ENCODE results near the gene TTC4. TPM values are rescaled to one million over a fixed set of nuclear protein-coding genes. Genes with fewer than 3 reads are reported as not detected.

TTC4 gene
- total and polyA plus RNA-seq, 11 donors: 9.5 to 24.1 (median 15.2) TPM

GRCh38 chr1:54721719-54722118, 6.1 kb downstream of the TTC4 start:
- TF ChIP-seq CTCF (IDR thresholded peaks at IDR 0.05): no peak
- TF ChIP-seq POLR2A (IDR thresholded peaks at IDR 0.05): no peak
- DNase-seq (no peak), ATAC-seq (no peak)
- Histone ChIP-seq H3K9me3 (peaks cover 0 to 14% (median 0%) of the 10 kb centered on the region in 12 donors), H3K4me1 (peaks cover 0 to 8% (median 3%) of the 10 kb centered on the region in 12 donors), H3K27ac (no peak overlapping the region), H3K27me3 (no peaks in the 10 kb centered on the region), H3K36me3 (peaks cover 0 to 96% (median 91%) of the 10 kb centered on the region in 9 donors), H3K4me3 (no peak overlapping the region)
- intact Hi-C loops (cut with DNase I): no loop called here

GRCh38 chr1:54723985-54724384, 8.3 kb downstream of the TTC4 start:
- ATAC-seq: no peak
- Histone ChIP-seq H3K9me3 (peaks cover 0 to 14% (median 0%) of the 10 kb centered on the region in 12 donors), H3K4me1 (no peaks in the 10 kb centered on the region), H3K4me3 (no peak overlapping the region), H3K36me3 (peaks cover 0 to 100% (median 98%) of the 10 kb centered on the region in 9 donors), H3K27ac (no peak overlapping the region), H3K27me3 (no peaks in the 10 kb centered on the region)
- no peak for DNase-seq
- intact Hi-C loops (cut with DNase I): no loop called here
- TF ChIP-seq CTCF (IDR thresholded peaks at IDR 0.05): no peak
- TF ChIP-seq POLR2A (IDR thresholded peaks at IDR 0.05): no peak

- Histone ChIP-seq H3K9me3 (peaks cover 0 to 14% (median 0%) of the 10 kb centered on the region in 12 donors), H3K27ac (no peak overlapping the region), H3K4me1 (no peaks in the 10 kb centered on the region), H3K27me3 (no peaks in the 10 kb centered on the region), H3K36me3 (peaks cover 0 to 100% (median 98%) of the 10 kb centered on the region in 9 donors), H3K4me3 (no peak overlapping the region)
- no peak for ATAC-seq
- DNase-seq: no peak
- 84 to 100% (median 90%) methylated on average over 1 of the region's 1 CpG for WGBS, 4 donors
- intact Hi-C loops (cut with DNase I): no loop called here
- no peak for TF ChIP-seq CTCF (IDR thresholded peaks at IDR 0.05)
- no peak for TF ChIP-seq POLR2A (IDR thresholded peaks at IDR 0.05)
These were observed 9.1 kb downstream of the TTC4 start for GRCh38 chr1:54724771-54725170.

DNA sequence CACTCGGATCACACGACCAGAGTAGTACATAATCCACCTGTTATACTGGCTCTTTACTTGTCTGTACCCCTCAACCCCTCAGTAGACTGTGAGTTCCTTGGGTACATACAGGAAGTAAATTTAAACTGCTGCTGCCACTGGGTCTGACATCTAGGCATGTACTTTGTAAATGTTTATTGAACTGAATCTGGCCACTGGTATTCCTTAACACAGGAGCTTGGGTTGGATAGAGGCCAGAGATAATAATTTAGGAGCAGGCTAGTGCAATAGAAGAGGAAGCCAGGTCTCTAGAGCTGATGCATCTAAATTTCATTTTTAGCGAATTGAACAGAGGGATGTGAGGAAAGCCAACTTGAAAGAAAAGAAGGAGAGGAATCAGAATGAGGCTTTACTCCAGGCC, 12.4 kb downstream of the TTC4 start:
- no peak overlapping the region for H3K27ac ChIP-seq
- DNase-seq (no peak), ATAC-seq (no peak)
- H3K9me3 ChIP-seq: peaks cover 0 to 14% (median 0%) of the 10 kb centered on the region in 12 donors
- TF ChIP-seq CTCF (IDR thresholded peaks at IDR 0.05) (no peak), POLR2A (IDR thresholded peaks at IDR 0.05) (no peak)
- peaks cover 0 to 100% (median 98%) of the 10 kb centered on the region in 9 donors for H3K36me3 ChIP-seq
- H3K27me3 ChIP-seq: no peaks in the 10 kb centered on the region
- H3K4me3 ChIP-seq: no peak overlapping the region
- intact Hi-C loops (cut with DNase I): no loop called here
- WGBS, 4 donors: 77 to 89% (median 87%) methylated on average over 3 of the region's 3 CpGs
- H3K4me1 ChIP-seq: no peaks in the 10 kb centered on the region

All from heart left ventricle (tissue), 16 donors.